Esophagus muscularis mucosa (tissue), 3 donors: ENCODE data around the gene KCNH3.

ENCODE experiments used
- POLR2AphosphoS5 ChIP-seq, 2 donors: sonication (generic); formaldehyde crosslinking; IDR thresholded peaks; one replicate each; pipeline ENCODE4 v1.6.1; 2017; ENCODE audit warnings: antibody characterized with exemption in 2 of 2
- TF ChIP-seq, protein P1 (sequence below), 3 experiments: fragments of 200-600 bp in 2 of 3; fragments of 450-650 bp in 1 of 3; sonication (generic) in 2 of 3; IDR thresholded peaks; one replicate each; pipeline ENCODE4 v1.5.1; 2017 to 2019; ENCODE audit warnings: antibody characterized with exemption in 3 of 3, mild to moderate bottlenecking in 2 of 3, moderate library complexity in 1 of 3

DNA sequence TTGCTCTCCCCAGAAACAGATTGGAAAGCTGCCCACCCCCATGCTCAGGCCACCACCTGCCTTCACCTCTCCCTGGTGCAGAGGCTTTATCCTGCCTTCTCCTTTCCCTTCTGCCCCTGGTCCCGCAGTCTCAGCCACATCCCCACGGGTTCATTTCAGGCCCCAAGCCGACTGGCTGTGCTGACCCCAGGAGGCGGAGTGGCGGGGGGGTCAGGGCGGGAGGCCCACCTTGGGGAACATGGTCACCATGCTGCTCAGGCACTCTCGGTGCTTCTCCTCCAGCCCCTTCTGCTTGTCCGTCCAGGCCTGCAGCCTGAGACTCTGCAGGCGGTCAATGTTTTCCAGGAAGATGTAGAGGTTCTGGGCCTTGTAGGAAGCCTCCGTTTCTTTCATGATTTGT lies 59.7 kb downstream of the KCNH3 start:
- TF ChIP-seq, protein P1, sequence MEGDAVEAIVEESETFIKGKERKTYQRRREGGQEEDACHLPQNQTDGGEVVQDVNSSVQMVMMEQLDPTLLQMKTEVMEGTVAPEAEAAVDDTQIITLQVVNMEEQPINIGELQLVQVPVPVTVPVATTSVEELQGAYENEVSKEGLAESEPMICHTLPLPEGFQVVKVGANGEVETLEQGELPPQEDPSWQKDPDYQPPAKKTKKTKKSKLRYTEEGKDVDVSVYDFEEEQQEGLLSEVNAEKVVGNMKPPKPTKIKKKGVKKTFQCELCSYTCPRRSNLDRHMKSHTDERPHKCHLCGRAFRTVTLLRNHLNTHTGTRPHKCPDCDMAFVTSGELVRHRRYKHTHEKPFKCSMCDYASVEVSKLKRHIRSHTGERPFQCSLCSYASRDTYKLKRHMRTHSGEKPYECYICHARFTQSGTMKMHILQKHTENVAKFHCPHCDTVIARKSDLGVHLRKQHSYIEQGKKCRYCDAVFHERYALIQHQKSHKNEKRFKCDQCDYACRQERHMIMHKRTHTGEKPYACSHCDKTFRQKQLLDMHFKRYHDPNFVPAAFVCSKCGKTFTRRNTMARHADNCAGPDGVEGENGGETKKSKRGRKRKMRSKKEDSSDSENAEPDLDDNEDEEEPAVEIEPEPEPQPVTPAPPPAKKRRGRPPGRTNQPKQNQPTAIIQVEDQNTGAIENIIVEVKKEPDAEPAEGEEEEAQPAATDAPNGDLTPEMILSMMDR (IDR thresholded peaks at IDR 0.05), result no peak
- no peak for TF ChIP-seq POLR2AphosphoS5 (IDR thresholded peaks at IDR 0.05)
